ENCODE measurements around the gene PGM1. TPM values are rescaled to one million over a fixed set of nuclear protein-coding genes. Genes with fewer than 3 reads are reported as not detected.
A peak's percentile ranks its signal among the peaks of the same experiment; 100 is the strongest.

PGM1 gene
- total and polyA plus RNA-seq, 2 of the 13 experiments (the other 11 are each of a cell fraction or from before 2014, with no cell fraction given): 51.6 to 105 TPM

GRCh38 chr1:63615768-63616420, 22.7 kb downstream of the PGM1 start:
- no peak overlapping the region for H3K4me2 ChIP-seq (ENCODE audit: low read depth, low read length)
- no peak overlapping the region for H3K9ac ChIP-seq (ENCODE audit: insufficient read depth, low read depth, low read length)
- no peaks in the 10 kb centered on the region for H3K9me3 ChIP-seq (ENCODE audit: low read length)
- H3K79me2 ChIP-seq (ENCODE audit: insufficient read depth, low read length): peaks cover 47% of the 10 kb centered on the region
- ChIA-PET POLR2A (no interaction called here), CTCF (ENCODE audit: low intra/inter-chr PET ratio, low total read pairs) (interaction anchor here (0.7 to 1.8 kb wide), 4 partner anchors 41 to 630 kb away, joined by 3 to 21 read pairs (median 8); no protein-coding TSS in a partner anchor)
- intact Hi-C loops (cut with micrococcal nuclease; ENCODE audit: unreplicated experiment): loop anchor here (1.0 to 10.0 kb wide), 7 partner anchors 59 to 630 kb away; no protein-coding TSS in a partner anchor
- ATAC-seq (peak; percentile 86), DNase-seq (ENCODE audit: low spot score) (peak; percentile 67), FAIRE-seq (peak; percentile 87)
- 0 out of 2 replicates have a peak, but pooled peaks cover 2% of the 10 kb centered on the region for H4K20me1 ChIP-seq (ENCODE audit: insufficient read depth, low read length)
- no peak overlapping the region for H3K4me3 ChIP-seq (replicated peaks in 1 of 3; ENCODE audit: insufficient read depth in 1 of 3, low read depth in 2 of 3, low read length in 3 of 3)
- H2AFZ ChIP-seq (ENCODE audit: low read length): no peak overlapping the region
- no peaks in the 10 kb centered on the region for H3K27me3 ChIP-seq (ENCODE audit: control insufficient read depth in 1 of 2, insufficient read depth in 2 of 2, low read length in 2 of 2)
- H3K27ac ChIP-seq (ENCODE audit: extremely low read length, insufficient read depth, low read length): no peak overlapping the region
- 38% methylated on average over 6 of the region's 6 CpGs for WGBS (ENCODE audit: low lambda C conversion rate)
- H3K36me3 ChIP-seq (replicated peaks in 1 of 2; ENCODE audit: control insufficient read depth in 1 of 2, insufficient read depth in 2 of 2, low read length in 2 of 2): peaks cover 6 to 10% of the 10 kb centered on the region in 2 experiments; a peak in 3 of 5 replicates
- no TSS peak for BruUV-seq (replicated peaks)
- peaks cover 62% of the 10 kb centered on the region for H3K4me1 ChIP-seq (ENCODE audit: insufficient read depth, low read length)
- in situ Hi-C loops (cut with HindIII; ENCODE audit: extremely low pct_ligation_motif_present, low pct_unique_long_range_greater_than_20kb): loop anchor here (5.0 to 25.0 kb wide), 3 partner anchors 296 to 626 kb away; no protein-coding TSS in a partner anchor
- TF ChIP-seq NR0B2 (CRISPR knock-in tag; IDR thresholded peaks at IDR 0.05) (no peak), TGIF2 (CRISPR knock-in tag; IDR thresholded peaks at IDR 0.05) (no peak), CTCF (CRISPR knock-in tag; IDR thresholded peaks at IDR 0.05) (peak; percentile 77), ZFYVE20 (CRISPR knock-in tag; IDR thresholded peaks at IDR 0.05; ENCODE audit: borderline replicate concordance, low read depth) (no peak), HOXA3 (CRISPR knock-in tag; IDR thresholded peaks at IDR 0.05) (no peak), SYNCRIP (IDR thresholded peaks at IDR 0.05; ENCODE audit: insufficient read depth, low read depth, low read length) (no peak), REXO4 (CRISPR knock-in tag; IDR thresholded peaks at IDR 0.05; ENCODE audit: borderline replicate concordance) (no peak), ZNF720 (CRISPR knock-in tag; IDR thresholded peaks at IDR 0.05) (no peak), ZMYM4 (CRISPR knock-in tag; IDR thresholded peaks at IDR 0.05) (no peak), SIX4 (CRISPR knock-in tag; IDR thresholded peaks at IDR 0.05) (no peak), PAF1 (CRISPR knock-in tag; IDR thresholded peaks at IDR 0.05) (no peak), PRDM10 (CRISPR knock-in tag; IDR thresholded peaks at IDR 0.05; ENCODE audit: low read depth) (no peak), STAG1 (CRISPR knock-in tag; IDR thresholded peaks at IDR 0.05) (peak; percentile 82), MTF2 (CRISPR knock-in tag; IDR thresholded peaks at IDR 0.05; ENCODE audit: borderline replicate concordance) (no peak), ZMAT5 (CRISPR knock-in tag; IDR thresholded peaks at IDR 0.05; ENCODE audit: borderline replicate concordance, low read depth) (no peak), JDP2 (CRISPR knock-in tag; IDR thresholded peaks at IDR 0.05; ENCODE audit: borderline replicate concordance) (no peak), YEATS2 (CRISPR knock-in tag; IDR thresholded peaks at IDR 0.05; ENCODE audit: borderline replicate concordance) (no peak), TRIM24 (CRISPR knock-in tag; IDR thresholded peaks at IDR 0.05) (no peak), ETV5 (CRISPR knock-in tag; IDR thresholded peaks at IDR 0.05; ENCODE audit: borderline replicate concordance) (no peak)

All from HepG2 (cell line).